Omental fat pad (tissue), 4 donors: ENCODE results near the gene PROS1. TPM values are rescaled to one million over a fixed set of nuclear protein-coding genes. Genes with fewer than 3 reads are reported as not detected.
A peak's percentile ranks its signal among the peaks of the same experiment; 100 is the strongest.

Experiments used
- ATAC-seq: fragments of 150-250 bp; one replicate; pipeline ENCODE4 v1.9.1; 2016; ENCODE audit warnings: mild to moderate bottlenecking, moderate library complexity; ENCODE audit not compliant: low FRiP score
- DNase-seq: peaks from one replicate; pipeline ENCODE4 v3.0.0-alpha.2; 2019; ENCODE audit warnings: low spot score
- total RNA-seq, 4 donors: library from RNA; depleted of rRNA; stranded (reverse); fragments of >200 nt; gene quantifications; one replicate each; pipeline ENCODE4 v1.1.0, GENCODE V29; 2016
- TF ChIP-seq, protein P1 (sequence below), 3 donors: fragments of 450-650 bp; IDR thresholded peaks; one replicate each; pipeline ENCODE4 v1.5.1; 2016 to 2017; ENCODE audit warnings: antibody characterized with exemption in 3 of 3, mild to moderate bottlenecking in 3 of 3, moderate library complexity in 2 of 3

PROS1 gene
- total RNA-seq, result 10 to 100 TPM; 46.5 to 98.8 (median 63.9) TPM

DNA sequence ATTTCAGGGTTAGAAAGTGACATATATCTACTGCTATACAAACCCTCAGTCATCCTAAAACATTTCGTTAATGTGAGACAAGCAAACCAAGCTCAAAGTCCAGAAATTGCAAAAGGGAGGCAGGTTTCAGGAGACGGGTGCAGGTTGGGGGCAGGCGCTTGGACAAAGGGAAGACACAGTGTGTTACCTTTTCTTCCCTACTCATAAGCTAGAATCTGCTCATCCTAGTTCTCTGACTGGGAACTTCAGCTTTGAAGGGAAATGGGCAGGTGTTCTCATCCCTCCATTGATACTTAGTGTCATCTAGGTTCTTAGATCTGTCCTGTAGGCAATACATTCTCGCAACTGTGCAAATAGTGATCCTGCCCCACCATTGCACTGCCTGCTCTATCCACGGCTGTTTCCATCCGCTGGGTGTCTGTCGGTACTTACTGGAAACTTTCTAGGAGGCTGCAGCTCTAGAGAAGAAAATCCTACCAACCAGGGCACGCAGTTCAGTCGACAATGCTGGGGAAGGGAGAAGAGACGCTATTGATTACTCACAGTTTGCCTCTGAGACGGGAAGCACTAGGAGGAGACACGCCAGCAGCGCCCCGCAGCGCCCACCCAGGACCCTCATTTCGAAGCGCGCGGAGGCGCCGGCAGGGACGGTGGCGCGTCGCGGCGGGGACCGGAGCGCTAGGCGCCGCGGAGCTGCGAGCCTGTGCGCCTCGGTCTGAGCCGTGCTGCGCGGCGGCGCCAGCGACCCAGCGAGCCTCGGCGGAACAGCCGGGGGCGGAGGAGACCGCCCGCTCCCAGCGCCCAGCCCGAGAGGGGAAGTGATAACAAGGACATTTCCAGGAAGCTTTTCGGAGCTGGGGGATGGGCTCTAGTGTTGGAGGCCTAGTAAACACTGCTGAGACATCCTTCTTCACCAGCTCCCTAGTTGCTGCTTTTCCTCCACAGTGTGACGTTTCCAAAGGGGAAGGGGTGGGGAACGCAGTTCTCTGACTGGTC, at the start of gene PROS1:
Gene PROS1, minus strand, starts transcription at position 766 of the 996 bp plus-strand sequence. Its CDS starts 147 bp downstream, at position 619.
- peak; percentile 79 for DNase-seq
- peak; percentile 95 for ATAC-seq
- TF ChIP-seq, protein P1, sequence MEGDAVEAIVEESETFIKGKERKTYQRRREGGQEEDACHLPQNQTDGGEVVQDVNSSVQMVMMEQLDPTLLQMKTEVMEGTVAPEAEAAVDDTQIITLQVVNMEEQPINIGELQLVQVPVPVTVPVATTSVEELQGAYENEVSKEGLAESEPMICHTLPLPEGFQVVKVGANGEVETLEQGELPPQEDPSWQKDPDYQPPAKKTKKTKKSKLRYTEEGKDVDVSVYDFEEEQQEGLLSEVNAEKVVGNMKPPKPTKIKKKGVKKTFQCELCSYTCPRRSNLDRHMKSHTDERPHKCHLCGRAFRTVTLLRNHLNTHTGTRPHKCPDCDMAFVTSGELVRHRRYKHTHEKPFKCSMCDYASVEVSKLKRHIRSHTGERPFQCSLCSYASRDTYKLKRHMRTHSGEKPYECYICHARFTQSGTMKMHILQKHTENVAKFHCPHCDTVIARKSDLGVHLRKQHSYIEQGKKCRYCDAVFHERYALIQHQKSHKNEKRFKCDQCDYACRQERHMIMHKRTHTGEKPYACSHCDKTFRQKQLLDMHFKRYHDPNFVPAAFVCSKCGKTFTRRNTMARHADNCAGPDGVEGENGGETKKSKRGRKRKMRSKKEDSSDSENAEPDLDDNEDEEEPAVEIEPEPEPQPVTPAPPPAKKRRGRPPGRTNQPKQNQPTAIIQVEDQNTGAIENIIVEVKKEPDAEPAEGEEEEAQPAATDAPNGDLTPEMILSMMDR (IDR thresholded peaks at IDR 0.05), result no peak

DNA sequence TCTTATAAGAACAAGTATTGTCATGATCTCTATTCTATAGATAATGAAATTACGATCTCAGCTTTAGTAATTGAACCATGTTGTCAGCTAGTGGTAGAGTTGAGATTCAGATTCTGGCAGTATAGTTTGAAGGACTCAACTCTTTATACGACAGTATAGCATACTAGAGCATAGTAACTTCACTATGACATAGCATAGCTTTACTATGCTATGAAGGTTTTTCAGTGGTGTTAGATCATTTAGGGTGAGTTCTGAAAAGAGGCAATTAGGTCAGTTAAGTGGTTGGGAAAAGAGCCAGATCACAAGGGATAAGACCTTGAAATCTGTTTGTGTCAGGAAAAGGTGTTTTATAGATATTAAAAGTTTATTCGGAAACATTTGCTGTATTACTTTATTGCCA, 46.6 kb upstream of the PROS1 start:
- TF ChIP-seq, protein P1 (IDR thresholded peaks at IDR 0.05), result no peak
- DNase-seq, result no peak
- no peak for ATAC-seq

DNA sequence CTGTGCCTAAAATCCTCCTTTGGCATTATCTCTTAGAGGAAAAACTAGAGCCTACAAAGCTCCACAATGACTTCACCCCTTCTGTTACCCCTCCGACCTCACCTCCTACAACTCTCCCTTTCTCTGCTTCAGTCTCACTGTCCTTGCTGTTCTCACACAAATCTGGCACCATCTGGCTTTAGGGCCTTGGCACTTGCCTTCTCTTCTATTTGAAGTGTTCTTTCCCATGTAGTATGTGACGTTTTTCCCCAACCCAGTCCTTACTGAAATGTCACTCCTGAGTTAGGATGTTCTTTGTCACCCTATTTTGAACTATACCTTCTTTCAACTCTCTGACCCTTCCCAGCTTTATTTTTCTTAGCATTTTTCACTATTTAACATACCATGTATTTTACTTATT, 46.0 kb upstream of the PROS1 start:
- no peak for DNase-seq
- ATAC-seq, result no peak
- TF ChIP-seq, protein P1 (IDR thresholded peaks at IDR 0.05), result no peak

DNA sequence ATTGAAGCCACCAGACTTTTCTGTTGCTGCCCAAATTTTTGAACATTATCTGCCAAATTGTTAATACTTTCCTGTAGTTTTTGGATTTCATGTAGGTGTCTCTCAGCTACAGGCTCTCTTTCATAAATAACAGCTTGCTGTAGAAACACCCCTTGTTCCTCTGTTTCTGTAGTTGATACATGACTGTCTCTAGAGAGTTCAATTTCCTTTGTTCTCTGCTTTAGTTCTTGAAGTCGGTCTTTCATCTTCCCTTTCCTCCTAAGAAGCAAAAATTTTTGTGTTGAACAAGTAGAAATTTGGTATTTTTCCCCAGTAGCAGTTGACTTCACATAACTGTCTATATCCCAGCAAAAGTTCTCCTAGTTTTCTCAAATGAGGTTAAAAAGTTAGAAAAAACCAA, 41.3 kb upstream of the PROS1 start:
- TF ChIP-seq, protein P1 (IDR thresholded peaks at IDR 0.05), result no peak
- DNase-seq (no peak), ATAC-seq (no peak)

DNA sequence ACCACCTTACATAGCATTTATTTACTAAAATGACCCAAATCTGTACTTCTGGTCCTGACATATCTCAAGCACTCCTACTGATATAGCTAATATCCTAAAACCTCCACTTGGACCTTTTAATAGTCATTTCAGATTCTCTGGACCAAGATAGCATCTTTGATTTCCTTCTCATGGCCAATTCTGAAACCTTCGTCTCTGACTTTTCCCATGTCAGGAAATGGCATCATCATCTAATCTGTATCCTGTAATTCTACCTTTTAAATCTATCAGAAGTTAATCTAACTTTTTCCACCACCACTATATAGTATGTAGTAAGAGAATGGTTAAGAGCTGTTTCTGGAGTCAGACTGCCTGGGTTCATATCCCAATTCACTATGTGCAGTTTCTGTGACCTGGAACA, 38.5 kb upstream of the PROS1 start:
- no peak for ATAC-seq
- TF ChIP-seq, protein P1 (IDR thresholded peaks at IDR 0.05), result no peak
- DNase-seq, result no peak

DNA sequence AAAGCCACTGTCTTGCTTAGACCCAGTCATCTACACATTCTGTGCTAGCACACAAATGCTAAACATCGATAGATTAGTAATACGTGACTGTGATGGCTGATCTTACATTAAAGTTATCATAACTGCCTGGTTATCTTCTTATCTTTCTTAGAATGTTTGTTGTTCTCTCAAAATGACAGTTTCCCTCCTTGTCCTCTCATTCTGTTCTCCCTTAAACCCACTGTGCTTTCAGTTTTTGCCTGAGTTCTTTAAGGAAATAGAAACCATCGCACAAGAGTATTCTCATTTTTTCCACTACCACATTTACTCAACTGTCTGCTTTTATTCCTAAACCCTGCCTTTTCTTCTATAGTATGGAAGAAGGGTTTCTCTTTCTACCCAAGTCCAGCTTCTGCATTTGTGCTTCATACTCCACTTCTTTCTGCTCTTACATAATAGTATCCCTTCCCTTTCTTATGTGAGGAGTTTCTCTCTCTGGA, 37.6 kb upstream of the PROS1 start:
- no peak for DNase-seq
- ATAC-seq, result no peak
- TF ChIP-seq, protein P1 (IDR thresholded peaks at IDR 0.05), result no peak
